WERI-Rb-1 (cell line): Measurements from ENCODE around the gene STAT5A.
"Not testable (repeated sequence)": the region's sequence is repeated elsewhere in the genome, so short reads cannot be mapped to it uniquely, and the experiment has no call there.

Source experiments
- DNase-seq: peaks from one replicate; pipeline ENCODE4 v3.0.0-alpha.2; 2020
- H3K27ac ChIP-seq: fragments of 250-450 bp; sonication (Bioruptor Pico); 2 replicates; pipeline ENCODE4 v1.5.1; 2020; ENCODE audit warnings: mild to moderate bottlenecking, moderate library complexity
- H3K27me3 ChIP-seq: fragments of 250-450 bp; sonication (Bioruptor Pico); 2 replicates; pipeline ENCODE4 v1.5.1; 2021; ENCODE audit warnings: mild to moderate bottlenecking, low read depth, moderate library complexity; ENCODE audit not compliant: insufficient read depth, severe bottlenecking
- H3K36me3 ChIP-seq: fragments of 250-450 bp; sonication (Bioruptor Pico); 2 replicates; pipeline ENCODE4 v1.5.1; 2020; ENCODE audit warnings: mild to moderate bottlenecking, moderate library complexity
- H3K4me3 ChIP-seq: 2 replicates; pipeline ENCODE4 v1.5.1; 2011; ENCODE audit warnings: low read depth, mild to moderate bottlenecking, control low read depth, low read length
- H3K9me3 ChIP-seq: fragments of 250-450 bp; sonication (Bioruptor Pico); 2 replicates; pipeline ENCODE4 v1.5.1; 2021; ENCODE audit warnings: mild to moderate bottlenecking, moderate library complexity; ENCODE audit not compliant: severe bottlenecking
- TF ChIP-seq, protein P1 (sequence below): IDR thresholded peaks from 2 replicates; pipeline ENCODE4 v1.5.1; 2011; ENCODE audit warnings: low read depth, mild to moderate bottlenecking, control low read depth, inconsistent platforms, low read length

STAT5A gene

GRCh38 chr17:42348104-42348503, 59.8 kb downstream of the STAT5A start:
- DNase-seq = no peak
- H3K36me3 ChIP-seq = peaks cover 20% of the 10 kb centered on the region
- H3K27ac ChIP-seq = no peak overlapping the region

GRCh38 chr17:42354956-42355843, 66.9 kb downstream of the STAT5A start:
- TF ChIP-seq, protein P1, sequence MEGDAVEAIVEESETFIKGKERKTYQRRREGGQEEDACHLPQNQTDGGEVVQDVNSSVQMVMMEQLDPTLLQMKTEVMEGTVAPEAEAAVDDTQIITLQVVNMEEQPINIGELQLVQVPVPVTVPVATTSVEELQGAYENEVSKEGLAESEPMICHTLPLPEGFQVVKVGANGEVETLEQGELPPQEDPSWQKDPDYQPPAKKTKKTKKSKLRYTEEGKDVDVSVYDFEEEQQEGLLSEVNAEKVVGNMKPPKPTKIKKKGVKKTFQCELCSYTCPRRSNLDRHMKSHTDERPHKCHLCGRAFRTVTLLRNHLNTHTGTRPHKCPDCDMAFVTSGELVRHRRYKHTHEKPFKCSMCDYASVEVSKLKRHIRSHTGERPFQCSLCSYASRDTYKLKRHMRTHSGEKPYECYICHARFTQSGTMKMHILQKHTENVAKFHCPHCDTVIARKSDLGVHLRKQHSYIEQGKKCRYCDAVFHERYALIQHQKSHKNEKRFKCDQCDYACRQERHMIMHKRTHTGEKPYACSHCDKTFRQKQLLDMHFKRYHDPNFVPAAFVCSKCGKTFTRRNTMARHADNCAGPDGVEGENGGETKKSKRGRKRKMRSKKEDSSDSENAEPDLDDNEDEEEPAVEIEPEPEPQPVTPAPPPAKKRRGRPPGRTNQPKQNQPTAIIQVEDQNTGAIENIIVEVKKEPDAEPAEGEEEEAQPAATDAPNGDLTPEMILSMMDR = no peak
- H3K36me3 ChIP-seq = no peaks in the 10 kb centered on the region
- no peaks in the 10 kb centered on the region for H3K9me3 ChIP-seq
- H3K27me3 ChIP-seq = peaks cover 14% of the 10 kb centered on the region
- no peak overlapping the region for H3K27ac ChIP-seq
- H3K4me3 ChIP-seq = no peak overlapping the region
- DNase-seq = no peak

More at GRCh38 chr17:42348104-42348503, 59.8 kb downstream of the STAT5A start:
- Histone ChIP-seq H3K27me3 (no peaks in the 10 kb centered on the region), H3K4me3 (no peak overlapping the region), H3K9me3 (no peaks in the 10 kb centered on the region)
- TF ChIP-seq, protein P1 = no peak

DNA sequence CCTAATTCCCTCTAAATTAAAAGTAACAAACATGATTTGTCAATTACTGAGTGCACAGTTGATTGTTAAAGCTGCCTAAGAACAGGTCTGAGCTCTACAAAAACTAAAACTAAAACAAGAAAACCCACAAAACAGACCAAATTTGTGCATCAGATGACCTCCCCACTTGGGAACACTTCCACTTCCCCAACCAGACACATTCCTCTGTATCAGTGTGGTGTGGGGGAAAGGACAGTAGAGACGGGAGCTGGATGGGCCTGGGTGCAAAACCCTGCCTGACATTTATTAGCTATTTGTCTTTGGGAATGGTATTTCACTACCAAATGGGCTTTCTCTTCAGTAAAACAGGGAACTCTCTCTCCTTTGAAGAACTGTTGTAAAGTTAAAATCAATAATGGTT, 70.1 kb downstream of the STAT5A start:
- Histone ChIP-seq H3K27me3 (peaks cover 34% of the 10 kb centered on the region), H3K4me3 (no peak overlapping the region), H3K27ac (no peak overlapping the region), H3K36me3 (no peaks in the 10 kb centered on the region), H3K9me3 (no peaks in the 10 kb centered on the region)
- TF ChIP-seq, protein P1 = no peak
- no peak for DNase-seq

DNA sequence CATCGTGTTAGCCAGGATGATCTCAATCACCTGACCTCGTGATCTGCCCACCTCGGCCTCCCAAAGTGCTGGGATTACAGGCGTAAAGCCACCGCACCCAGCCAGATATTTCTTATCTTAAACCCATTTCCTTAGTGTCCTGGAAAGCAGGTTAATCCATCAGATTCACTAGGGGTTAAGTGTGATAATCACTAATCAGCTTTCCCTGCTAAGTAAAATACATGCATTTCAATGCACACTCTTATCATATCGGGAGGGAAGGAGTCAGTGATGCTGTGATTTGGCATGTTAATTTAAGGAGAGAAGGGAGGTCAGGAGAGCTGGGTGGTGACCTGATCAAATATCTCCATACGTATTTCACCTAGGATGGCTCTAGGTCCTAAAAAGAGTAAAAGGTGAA, 70.8 kb downstream of the STAT5A start:
- H3K27me3 ChIP-seq = peaks cover 34% of the 10 kb centered on the region
- DNase-seq = peak; percentile 61
- TF ChIP-seq, protein P1 = no peak
- no peak overlapping the region for H3K27ac ChIP-seq
- H3K36me3 ChIP-seq = no peaks in the 10 kb centered on the region
- H3K4me3 ChIP-seq = no peak overlapping the region
- H3K9me3 ChIP-seq = no peaks in the 10 kb centered on the region

DNA sequence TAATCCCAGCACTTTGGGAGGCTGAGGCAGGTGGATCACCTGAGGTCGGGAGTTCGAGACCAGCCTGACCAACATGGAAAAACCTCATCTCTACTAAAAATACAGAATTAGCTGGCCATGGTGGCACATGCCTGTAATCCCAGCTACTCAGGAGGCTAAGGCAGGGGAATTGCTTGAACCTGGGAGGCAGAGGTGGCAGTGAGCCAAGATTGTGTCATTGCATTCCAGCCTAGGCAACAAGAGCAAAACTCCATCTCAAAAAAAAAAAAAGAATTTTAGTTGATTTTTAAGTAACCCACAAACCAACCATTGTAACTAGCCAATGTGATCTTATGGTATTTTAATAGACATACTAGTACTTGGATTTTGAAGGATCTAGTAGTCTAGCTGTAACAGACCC, 72.1 kb downstream of the STAT5A start:
- H3K27me3 ChIP-seq = peaks cover 34% of the 10 kb centered on the region
- H3K9me3 ChIP-seq, H3K4me3 ChIP-seq, H3K27ac ChIP-seq, DNase-seq, H3K36me3 ChIP-seq: not testable (repeated sequence)
